Calu3 (cell line): ENCODE measurements around the gene CMYA5. TPM values are rescaled to one million over a fixed set of nuclear protein-coding genes. Genes with fewer than 3 reads are reported as not detected.
A peak's percentile ranks its signal among the peaks of the same experiment; 100 is the strongest.
"Not testable (repeated sequence)": the region's sequence is repeated elsewhere in the genome, so short reads cannot be mapped to it uniquely, and the experiment has no call there.

Source experiments
- BruUV-seq: library from RNA; stranded (reverse); fragments of 400-500 nt; replicated peaks from 2 replicates; lab custom pipeline; 2021; lab: Mats Ljungman, UMichigan
- CTCF ChIA-PET: fragments of 300-600 bp; sonication (Branson Sonifier 250); formaldehyde crosslinking; loops from one replicate; lab custom pipeline; 2022; ENCODE audit warnings: antibody characterized with exemption; lab: Charles Lee
- DNase-seq: peaks from one replicate; pipeline ENCODE4 v3.0.0; 2022
- H3K27ac Mint-ChIP-seq: one replicate; pipeline ENCODE4 v1.8.0; 2022; ENCODE audit warnings: mixed read lengths; ENCODE audit not compliant: unreplicated experiment
- H3K27me3 Mint-ChIP-seq: one replicate; pipeline ENCODE4 v1.8.0; 2022; ENCODE audit warnings: mixed read lengths; ENCODE audit not compliant: unreplicated experiment
- H3K36me3 Mint-ChIP-seq: one replicate; pipeline ENCODE4 v1.8.0; 2022; ENCODE audit warnings: mild to moderate bottlenecking, moderate library complexity, mixed read lengths; ENCODE audit not compliant: insufficient read depth, unreplicated experiment
- H3K4me1 Mint-ChIP-seq: one replicate; pipeline ENCODE4 v1.8.0; 2022; ENCODE audit warnings: mild to moderate bottlenecking, low read depth, mixed read lengths; ENCODE audit not compliant: unreplicated experiment
- H3K4me3 Mint-ChIP-seq: one replicate; pipeline ENCODE4 v1.8.0; 2022; ENCODE audit warnings: mild to moderate bottlenecking, low read depth, moderate library complexity, mixed read lengths; ENCODE audit not compliant: unreplicated experiment
- H3K9me3 Mint-ChIP-seq: one replicate; pipeline ENCODE4 v1.8.0; 2022; ENCODE audit warnings: low read depth, mixed read lengths; ENCODE audit not compliant: unreplicated experiment
- CTCF ChIP-seq: fragments of 200-600 bp; IDR thresholded peaks from one replicate; pipeline ENCODE4 v1.8.0; 2022; ENCODE audit warnings: antibody characterized with exemption; ENCODE audit not compliant: unreplicated experiment
- intact Hi-C: fragments of 100-400 bp; cut with micrococcal nuclease; formaldehyde crosslinking; loops from one replicate; pipeline ENCODE4 v1.10.0; 2022; ENCODE audit not compliant: unreplicated experiment
- total RNA-seq: library from RNA; stranded (reverse); gene quantifications from 2 replicates; pipeline ENCODE4 v1.2.3, GENCODE V29; 2022

The CMYA5 gene
- total RNA-seq, 1 experiment from 2014 or later = 3.3 TPM

GRCh38 chr5:79653843-79654242 lies 35.8 kb upstream of the CMYA5 start:
- peak overlapping the region; percentile 64 for H3K27ac Mint-ChIP-seq

GRCh38 chr5:79663212-79663611 lies 26.4 kb upstream of the CMYA5 start:
- no TSS peak for BruUV-seq
- intact Hi-C loops = no loop called here
- Mint-ChIP-seq H3K4me3 (no peak overlapping the region), H3K27ac (no peak overlapping the region), H3K27me3 (no peaks in the 10 kb centered on the region), H3K9me3 (no peaks in the 10 kb centered on the region), H3K36me3 (peaks cover 12% of the 10 kb centered on the region), H3K4me1 (no peaks in the 10 kb centered on the region)
- DNase-seq = no peak
- CTCF ChIA-PET = no interaction called here
- TF ChIP-seq CTCF = no peak

More at GRCh38 chr5:79653843-79654242, 35.8 kb upstream of the CMYA5 start:
- TF ChIP-seq CTCF = no peak
- no peak for DNase-seq
- H3K27me3 Mint-ChIP-seq = no peaks in the 10 kb centered on the region
- H3K4me3 Mint-ChIP-seq = no peak overlapping the region
- no TSS peak for BruUV-seq
- peaks cover 6% of the 10 kb centered on the region for H3K36me3 Mint-ChIP-seq
- intact Hi-C loops = no loop called here
- CTCF ChIA-PET = interaction anchor here (0.7 to 1.0 kb wide), 4 partner anchors 12 to 629 kb away, joined by 3 to 10 read pairs (median 3); no protein-coding TSS in a partner anchor
- H3K4me1 Mint-ChIP-seq = peaks cover 18% of the 10 kb centered on the region
- H3K9me3 Mint-ChIP-seq = no peaks in the 10 kb centered on the region

- BruUV-seq = no TSS peak
- intact Hi-C loops = no loop called here
- H3K4me1 Mint-ChIP-seq = no peaks in the 10 kb centered on the region
- no peak for TF ChIP-seq CTCF
- H3K9me3 Mint-ChIP-seq = no peaks in the 10 kb centered on the region
- no peaks in the 10 kb centered on the region for H3K27me3 Mint-ChIP-seq
- peaks cover 21% of the 10 kb centered on the region for H3K36me3 Mint-ChIP-seq
- no peak overlapping the region for H3K4me3 Mint-ChIP-seq
- CTCF ChIA-PET = interaction anchor here (1.8 kb wide), 1 partner anchor 108 kb away, joined by 4 read pairs; no protein-coding TSS in a partner anchor
- DNase-seq = no peak
- H3K27ac Mint-ChIP-seq = no peak overlapping the region
Observed at GRCh38 chr5:79666758-79667157, 22.9 kb upstream of the CMYA5 start.

GRCh38 chr5:79672392-79672791 lies 17.2 kb upstream of the CMYA5 start:
- no peak overlapping the region for H3K4me3 Mint-ChIP-seq
- no peak for DNase-seq
- TF ChIP-seq CTCF = no peak
- BruUV-seq = no TSS peak
- CTCF ChIA-PET = no interaction called here
- peaks cover 8% of the 10 kb centered on the region for H3K36me3 Mint-ChIP-seq
- intact Hi-C loops = no loop called here
- no peak overlapping the region for H3K27ac Mint-ChIP-seq
- H3K27me3 Mint-ChIP-seq = no peaks in the 10 kb centered on the region
- H3K4me1 Mint-ChIP-seq = peaks cover 14% of the 10 kb centered on the region
- no peaks in the 10 kb centered on the region for H3K9me3 Mint-ChIP-seq

GRCh38 chr5:79676354-79676753 lies 13.3 kb upstream of the CMYA5 start:
- BruUV-seq, intact Hi-C loops, H3K36me3 Mint-ChIP-seq, DNase-seq, H3K27ac Mint-ChIP-seq, CTCF ChIA-PET, H3K4me3 Mint-ChIP-seq, H3K9me3 Mint-ChIP-seq, H3K27me3 Mint-ChIP-seq: not testable (repeated sequence)
- H3K4me1 Mint-ChIP-seq = peaks cover 14% of the 10 kb centered on the region

GRCh38 chr5:79682102-79682501 lies 7.5 kb upstream of the CMYA5 start:
- H3K27me3 Mint-ChIP-seq, BruUV-seq, H3K4me3 Mint-ChIP-seq, intact Hi-C loops, DNase-seq, H3K27ac Mint-ChIP-seq, H3K9me3 Mint-ChIP-seq: not testable (repeated sequence)
- Mint-ChIP-seq H3K36me3 (peaks cover 13% of the 10 kb centered on the region), H3K4me1 (peaks cover 15% of the 10 kb centered on the region)
- CTCF ChIA-PET = interaction anchor here (0.7 kb wide), 1 partner anchor 96 kb away, joined by 5 read pairs; no protein-coding TSS in a partner anchor
